Activated T-cell treated with anti-CD3 and anti-CD28 coated beads, Interleukin-2, amount 50 U/mL, for 48 hours (primary cell): ENCODE results near the gene DEFB132.

Experiments
- DNase-seq, 2 experiments: peaks; one replicate each; pipeline ENCODE4 v3.0.0-alpha.2; 2020

Gene DEFB132

GRCh38 chr20:297925-298775, 40.6 kb downstream of the DEFB132 start:
- peak; percentile 64 to 72 for DNase-seq

- no peak for DNase-seq
Observed at GRCh38 chr20:298776-299391, 41.4 kb downstream of the DEFB132 start.

- DNase-seq: no peak
Observed at GRCh38 chr20:300345-300990, 42.9 kb downstream of the DEFB132 start.

- peak in 1 of 2 experiments; percentile 41 for DNase-seq
Observed at GRCh38 chr20:301886-302848, 44.6 kb downstream of the DEFB132 start.

GRCh38 chr20:305745-306144, 48.2 kb downstream of the DEFB132 start:
- DNase-seq: no peak

GRCh38 chr20:308427-309038, 51.0 kb downstream of the DEFB132 start:
- DNase-seq: no peak

- no peak for DNase-seq
Observed at GRCh38 chr20:309306-309840, 51.8 kb downstream of the DEFB132 start.

GRCh38 chr20:309841-310644, 52.5 kb downstream of the DEFB132 start:
- peak; percentile 90 for DNase-seq

GRCh38 chr20:310645-311044, 53.1 kb downstream of the DEFB132 start:
- no peak for DNase-seq
